Astrocyte (in vitro differentiated cells and primary cell): ENCODE data around the gene CDKN1B. TPM values are rescaled to one million over a fixed set of nuclear protein-coding genes. Genes with fewer than 3 reads are reported as not detected.

Experiments
- DNase-seq: peaks from one replicate; pipeline ENCODE4 v3.0.0-alpha.2; 2010; ENCODE audit warnings: low read depth
- FAIRE-seq: peaks from 2 replicates; lab custom pipeline; 2011; peaks lifted over from hg19 to GRCh38; lab: Jason Lieb, UNC
- H2AFZ ChIP-seq: 2 replicates; pipeline ENCODE4 v1.6.0; 2012; ENCODE audit warnings: low read depth, low read length, inconsistent platforms
- H3K27ac ChIP-seq: 2 replicates; pipeline ENCODE4 v1.5.1; 2011; ENCODE audit warnings: low read depth, low read length, inconsistent platforms
- H3K27me3 ChIP-seq: 2 replicates; pipeline ENCODE4 v1.6.0; 2011; ENCODE audit warnings: low read length, inconsistent platforms; ENCODE audit not compliant: insufficient read depth
- H3K36me3 ChIP-seq: 2 replicates; pipeline ENCODE4 v1.5.1; 2011; ENCODE audit warnings: low read length, inconsistent platforms; ENCODE audit not compliant: insufficient read depth
- H3K4me1 ChIP-seq: 2 replicates; pipeline ENCODE4 v1.5.1; 2011; ENCODE audit warnings: low read length, inconsistent platforms; ENCODE audit not compliant: insufficient read depth
- H3K4me2 ChIP-seq: 2 replicates; pipeline ENCODE4 v1.6.0; 2012; ENCODE audit warnings: low read length, inconsistent platforms
- H3K4me3 ChIP-seq: 2 replicates; pipeline ENCODE4 v1.5.1; 2011; ENCODE audit warnings: low read depth, mild to moderate bottlenecking, low read length, inconsistent platforms; ENCODE audit not compliant: insufficient read depth
- H3K79me2 ChIP-seq: 2 replicates; pipeline ENCODE4 v1.6.0; 2012; ENCODE audit warnings: mild to moderate bottlenecking, low read length, inconsistent platforms; ENCODE audit not compliant: insufficient read depth
- H3K9ac ChIP-seq: 2 replicates; pipeline ENCODE4 v1.6.0; 2012; ENCODE audit warnings: mild to moderate bottlenecking, low read length, inconsistent platforms
- H3K9me3 ChIP-seq: 2 replicates; pipeline ENCODE4 v1.5.1; 2012; ENCODE audit warnings: low read depth, mild to moderate bottlenecking, low read length, inconsistent platforms; ENCODE audit not compliant: insufficient read depth
- H4K20me1 ChIP-seq: 2 replicates; pipeline ENCODE4 v1.6.0; 2012; ENCODE audit warnings: low read length, inconsistent platforms; ENCODE audit not compliant: insufficient read depth
- H3K27ac Mint-ChIP-seq: one replicate; pipeline ENCODE4 v1.8.0; 2021; ENCODE audit warnings: mild to moderate bottlenecking, mixed read lengths; ENCODE audit not compliant: unreplicated experiment
- H3K27me3 Mint-ChIP-seq: one replicate; pipeline ENCODE4 v1.8.0; 2021; ENCODE audit warnings: low read depth, mixed read lengths; ENCODE audit not compliant: unreplicated experiment
- H3K36me3 Mint-ChIP-seq: one replicate; pipeline ENCODE4 v1.8.0; 2021; ENCODE audit warnings: low read depth, mixed read lengths; ENCODE audit not compliant: unreplicated experiment
- H3K4me1 Mint-ChIP-seq: one replicate; pipeline ENCODE4 v1.8.0; 2021; ENCODE audit warnings: low read depth, mixed read lengths; ENCODE audit not compliant: unreplicated experiment
- H3K4me3 Mint-ChIP-seq: one replicate; pipeline ENCODE4 v1.8.0; 2021; ENCODE audit warnings: mild to moderate bottlenecking, moderate library complexity, mixed read lengths; ENCODE audit not compliant: unreplicated experiment
- H3K9me3 Mint-ChIP-seq: one replicate; pipeline ENCODE4 v1.8.0; 2021; ENCODE audit warnings: mild to moderate bottlenecking, mixed read lengths; ENCODE audit not compliant: unreplicated experiment
- EZH2 ChIP-seq: IDR thresholded peaks from 2 replicates; pipeline ENCODE4 v1.6.1; 2012; ENCODE audit warnings: mild to moderate bottlenecking, low read length, inconsistent platforms; ENCODE audit not compliant: insufficient read depth
- total RNA-seq: library from RNA; stranded (reverse); gene quantifications from 2 replicates; pipeline ENCODE4 v1.2.1, GENCODE V29; 2021
- TF ChIP-seq, protein P1 (sequence below): IDR thresholded peaks from 2 replicates; pipeline ENCODE4 v1.5.1; 2011; ENCODE audit warnings: low read depth, mild to moderate bottlenecking, inconsistent platforms, low read length, moderate library complexity; ENCODE audit not compliant: insufficient read depth

CDKN1B gene
- total RNA-seq, 1 donor from 2014 or later, result 13.4 TPM

DNA sequence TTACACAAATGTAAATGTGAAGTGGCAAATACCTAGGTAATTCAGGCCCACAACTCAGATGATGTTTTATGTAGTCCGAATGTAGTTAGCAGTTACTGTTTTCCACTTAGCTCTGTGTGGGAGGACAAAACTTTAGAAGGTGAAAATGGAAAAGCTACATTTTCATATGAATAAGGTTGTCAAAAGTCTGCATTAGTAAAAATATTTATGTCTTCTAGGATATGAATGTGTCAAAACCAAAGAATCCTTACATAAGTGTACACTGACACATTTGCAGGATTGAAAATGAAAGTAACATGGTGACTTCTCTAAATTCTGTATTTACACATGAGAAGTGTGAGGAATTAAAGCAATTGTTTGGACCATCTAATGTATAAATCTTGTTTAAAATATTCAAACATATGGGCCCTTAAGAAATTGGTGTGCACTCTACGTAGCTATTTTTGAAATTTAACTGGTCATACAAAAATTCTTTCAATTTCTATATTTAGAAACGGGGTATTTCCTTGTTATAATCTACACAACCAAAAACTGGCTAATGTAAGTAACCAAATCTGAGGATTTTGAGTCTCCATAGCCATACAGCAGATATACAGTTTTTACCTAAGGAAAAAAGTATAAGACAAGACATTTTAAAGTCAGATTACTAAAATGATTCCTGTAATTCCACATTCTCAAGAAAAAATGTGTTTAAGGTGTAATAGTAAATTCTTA is 5.4 kb downstream of the CDKN1B start:
- no peaks in the 10 kb centered on the region for H3K9me3 Mint-ChIP-seq
- Histone ChIP-seq H3K27me3 (no peaks in the 10 kb centered on the region), H3K4me2 (peak overlapping the region; percentile 89), H3K4me1 (peaks cover 32% of the 10 kb centered on the region), H3K36me3 (peaks cover 15% of the 10 kb centered on the region), H3K79me2 (peaks cover 79% of the 10 kb centered on the region), H3K9me3 (no peaks in the 10 kb centered on the region), H2AFZ (no peak overlapping the region), H3K27ac (peak overlapping the region; percentile 92), H3K4me3 (peak overlapping the region; percentile 63), H4K20me1 (peaks cover 20% of the 10 kb centered on the region), H3K9ac (peak overlapping the region; percentile 98)
- H3K4me3 Mint-ChIP-seq, result peak overlapping the region; percentile 88
- FAIRE-seq, result no peak
- H3K4me1 Mint-ChIP-seq, result peaks cover 12% of the 10 kb centered on the region
- TF ChIP-seq, protein P1, sequence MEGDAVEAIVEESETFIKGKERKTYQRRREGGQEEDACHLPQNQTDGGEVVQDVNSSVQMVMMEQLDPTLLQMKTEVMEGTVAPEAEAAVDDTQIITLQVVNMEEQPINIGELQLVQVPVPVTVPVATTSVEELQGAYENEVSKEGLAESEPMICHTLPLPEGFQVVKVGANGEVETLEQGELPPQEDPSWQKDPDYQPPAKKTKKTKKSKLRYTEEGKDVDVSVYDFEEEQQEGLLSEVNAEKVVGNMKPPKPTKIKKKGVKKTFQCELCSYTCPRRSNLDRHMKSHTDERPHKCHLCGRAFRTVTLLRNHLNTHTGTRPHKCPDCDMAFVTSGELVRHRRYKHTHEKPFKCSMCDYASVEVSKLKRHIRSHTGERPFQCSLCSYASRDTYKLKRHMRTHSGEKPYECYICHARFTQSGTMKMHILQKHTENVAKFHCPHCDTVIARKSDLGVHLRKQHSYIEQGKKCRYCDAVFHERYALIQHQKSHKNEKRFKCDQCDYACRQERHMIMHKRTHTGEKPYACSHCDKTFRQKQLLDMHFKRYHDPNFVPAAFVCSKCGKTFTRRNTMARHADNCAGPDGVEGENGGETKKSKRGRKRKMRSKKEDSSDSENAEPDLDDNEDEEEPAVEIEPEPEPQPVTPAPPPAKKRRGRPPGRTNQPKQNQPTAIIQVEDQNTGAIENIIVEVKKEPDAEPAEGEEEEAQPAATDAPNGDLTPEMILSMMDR, result no peak
- no peak for TF ChIP-seq EZH2
- H3K27ac Mint-ChIP-seq, result no peak overlapping the region
- peak; percentile 66 for DNase-seq
- peaks cover 5% of the 10 kb centered on the region for H3K36me3 Mint-ChIP-seq
- no peaks in the 10 kb centered on the region for H3K27me3 Mint-ChIP-seq

DNA sequence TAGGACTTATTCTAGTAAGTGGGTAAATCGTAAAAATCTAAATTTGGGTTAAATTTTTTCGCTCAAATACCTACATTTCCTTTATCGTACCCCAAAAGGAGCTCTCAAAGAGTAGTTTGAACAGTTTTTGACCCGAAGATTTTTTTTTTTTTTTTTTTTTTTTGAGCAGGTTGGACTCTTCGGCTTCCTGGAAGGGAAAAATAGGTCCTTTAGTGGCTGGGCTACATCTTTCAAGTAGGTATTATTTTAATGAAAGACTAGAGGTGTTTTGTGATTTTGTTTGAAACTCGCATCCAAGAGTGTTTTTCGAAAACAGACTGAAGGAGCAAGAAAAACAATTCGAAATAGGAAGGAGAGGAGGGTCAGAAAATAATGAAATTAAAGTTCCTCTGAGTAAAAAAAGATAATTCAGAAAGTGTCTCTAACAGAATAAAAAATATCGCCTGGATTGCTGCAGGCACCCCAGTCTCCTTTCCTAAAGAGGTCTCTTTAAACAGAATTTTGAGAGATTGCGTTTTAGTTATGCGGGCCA is 6.0 kb downstream of the CDKN1B start:
- Mint-ChIP-seq H3K9me3 (no peaks in the 10 kb centered on the region), H3K27ac (no peak overlapping the region), H3K4me3 (peak overlapping the region; percentile 88), H3K4me1 (peaks cover 12% of the 10 kb centered on the region), H3K36me3 (peaks cover 5% of the 10 kb centered on the region), H3K27me3 (no peaks in the 10 kb centered on the region)
- DNase-seq (no peak), FAIRE-seq (no peak)
- H3K27ac ChIP-seq, result peak overlapping the region; percentile 92
- H3K79me2 ChIP-seq, result peaks cover 79% of the 10 kb centered on the region
- H3K9ac ChIP-seq, result peak overlapping the region; percentile 98
- peak overlapping the region; percentile 89 for H3K4me2 ChIP-seq
- peaks cover 14% of the 10 kb centered on the region for H4K20me1 ChIP-seq
- no peaks in the 10 kb centered on the region for H3K9me3 ChIP-seq
- peak overlapping the region; percentile 44 for H2AFZ ChIP-seq
- no peak for TF ChIP-seq EZH2
- TF ChIP-seq, protein P1, result no peak
- peaks cover 15% of the 10 kb centered on the region for H3K36me3 ChIP-seq
- peak overlapping the region; percentile 63 for H3K4me3 ChIP-seq
- no peaks in the 10 kb centered on the region for H3K27me3 ChIP-seq
- peaks cover 32% of the 10 kb centered on the region for H3K4me1 ChIP-seq
